Panc1 (cell line): ENCODE measurements around the gene EMILIN3.

Experiments
- SIN3A ChIP-seq: IDR thresholded peaks from 2 replicates; pipeline ENCODE4 v1.6.1; 2012; ENCODE audit warnings: low read depth, mild to moderate bottlenecking, low read length, moderate library complexity, borderline replicate concordance; ENCODE audit not compliant: insufficient read depth
- TF ChIP-seq, protein P1 (sequence below): fragments of 450-650 bp; IDR thresholded peaks from 2 replicates; pipeline ENCODE4 v1.5.1; 2017; ENCODE audit warnings: mild to moderate bottlenecking
- TF ChIP-seq, protein P2 (sequence below), 2 experiments: IDR thresholded peaks; 2 replicates each; pipeline ENCODE4 v1.6.1; 2011 to 2012; ENCODE audit warnings: low read depth in 2 of 2, control low read depth in 1 of 2, low read length in 1 of 2, mild to moderate bottlenecking in 1 of 2, moderate library complexity in 1 of 2; ENCODE audit not compliant: insufficient read depth in 1 of 2

DNA sequence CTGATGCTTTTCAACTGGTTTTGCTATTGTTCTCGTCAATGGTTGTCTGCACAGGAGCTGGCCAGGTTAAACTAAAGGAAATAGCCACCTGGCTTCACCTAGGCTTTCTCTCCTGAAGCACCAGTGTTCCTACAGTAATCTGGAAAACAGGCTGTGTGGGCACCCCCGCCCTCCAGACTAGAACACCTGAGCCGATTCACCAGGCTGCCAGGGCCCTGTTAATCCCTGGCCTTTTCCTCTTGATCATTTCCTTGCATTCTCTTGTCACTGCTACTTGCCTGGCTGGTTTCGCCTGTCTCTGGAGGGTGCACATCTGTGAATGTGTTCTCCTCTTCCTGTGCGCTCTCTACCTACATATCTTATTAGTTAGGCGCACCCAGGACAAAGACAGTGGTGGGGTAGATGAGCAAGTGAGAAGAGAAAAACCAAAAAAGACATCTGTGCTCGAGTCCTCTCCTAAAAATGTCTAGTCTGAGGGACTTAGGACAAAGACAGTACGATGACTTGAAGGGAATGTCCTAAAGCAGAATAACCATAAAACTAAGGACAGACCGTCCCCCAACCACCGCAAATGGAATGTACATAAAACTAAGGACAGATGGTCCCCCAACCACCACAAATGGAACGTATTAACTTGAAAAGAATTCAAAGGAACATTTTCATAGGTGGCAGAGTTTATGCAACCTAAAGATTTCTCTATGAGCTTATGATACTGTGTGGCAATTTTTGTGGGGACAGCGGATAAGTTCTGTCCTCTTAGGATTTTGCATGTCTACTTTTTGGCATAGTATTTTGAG is 45.9 kb upstream of the EMILIN3 start:
- no peak for TF ChIP-seq SIN3A
- TF ChIP-seq, protein P1, sequence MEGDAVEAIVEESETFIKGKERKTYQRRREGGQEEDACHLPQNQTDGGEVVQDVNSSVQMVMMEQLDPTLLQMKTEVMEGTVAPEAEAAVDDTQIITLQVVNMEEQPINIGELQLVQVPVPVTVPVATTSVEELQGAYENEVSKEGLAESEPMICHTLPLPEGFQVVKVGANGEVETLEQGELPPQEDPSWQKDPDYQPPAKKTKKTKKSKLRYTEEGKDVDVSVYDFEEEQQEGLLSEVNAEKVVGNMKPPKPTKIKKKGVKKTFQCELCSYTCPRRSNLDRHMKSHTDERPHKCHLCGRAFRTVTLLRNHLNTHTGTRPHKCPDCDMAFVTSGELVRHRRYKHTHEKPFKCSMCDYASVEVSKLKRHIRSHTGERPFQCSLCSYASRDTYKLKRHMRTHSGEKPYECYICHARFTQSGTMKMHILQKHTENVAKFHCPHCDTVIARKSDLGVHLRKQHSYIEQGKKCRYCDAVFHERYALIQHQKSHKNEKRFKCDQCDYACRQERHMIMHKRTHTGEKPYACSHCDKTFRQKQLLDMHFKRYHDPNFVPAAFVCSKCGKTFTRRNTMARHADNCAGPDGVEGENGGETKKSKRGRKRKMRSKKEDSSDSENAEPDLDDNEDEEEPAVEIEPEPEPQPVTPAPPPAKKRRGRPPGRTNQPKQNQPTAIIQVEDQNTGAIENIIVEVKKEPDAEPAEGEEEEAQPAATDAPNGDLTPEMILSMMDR = no peak
- TF ChIP-seq, protein P2, sequence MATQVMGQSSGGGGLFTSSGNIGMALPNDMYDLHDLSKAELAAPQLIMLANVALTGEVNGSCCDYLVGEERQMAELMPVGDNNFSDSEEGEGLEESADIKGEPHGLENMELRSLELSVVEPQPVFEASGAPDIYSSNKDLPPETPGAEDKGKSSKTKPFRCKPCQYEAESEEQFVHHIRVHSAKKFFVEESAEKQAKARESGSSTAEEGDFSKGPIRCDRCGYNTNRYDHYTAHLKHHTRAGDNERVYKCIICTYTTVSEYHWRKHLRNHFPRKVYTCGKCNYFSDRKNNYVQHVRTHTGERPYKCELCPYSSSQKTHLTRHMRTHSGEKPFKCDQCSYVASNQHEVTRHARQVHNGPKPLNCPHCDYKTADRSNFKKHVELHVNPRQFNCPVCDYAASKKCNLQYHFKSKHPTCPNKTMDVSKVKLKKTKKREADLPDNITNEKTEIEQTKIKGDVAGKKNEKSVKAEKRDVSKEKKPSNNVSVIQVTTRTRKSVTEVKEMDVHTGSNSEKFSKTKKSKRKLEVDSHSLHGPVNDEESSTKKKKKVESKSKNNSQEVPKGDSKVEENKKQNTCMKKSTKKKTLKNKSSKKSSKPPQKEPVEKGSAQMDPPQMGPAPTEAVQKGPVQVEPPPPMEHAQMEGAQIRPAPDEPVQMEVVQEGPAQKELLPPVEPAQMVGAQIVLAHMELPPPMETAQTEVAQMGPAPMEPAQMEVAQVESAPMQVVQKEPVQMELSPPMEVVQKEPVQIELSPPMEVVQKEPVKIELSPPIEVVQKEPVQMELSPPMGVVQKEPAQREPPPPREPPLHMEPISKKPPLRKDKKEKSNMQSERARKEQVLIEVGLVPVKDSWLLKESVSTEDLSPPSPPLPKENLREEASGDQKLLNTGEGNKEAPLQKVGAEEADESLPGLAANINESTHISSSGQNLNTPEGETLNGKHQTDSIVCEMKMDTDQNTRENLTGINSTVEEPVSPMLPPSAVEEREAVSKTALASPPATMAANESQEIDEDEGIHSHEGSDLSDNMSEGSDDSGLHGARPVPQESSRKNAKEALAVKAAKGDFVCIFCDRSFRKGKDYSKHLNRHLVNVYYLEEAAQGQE (IDR thresholded peaks at IDR 0.05; ENCODE audit: insufficient read depth in 1 of 2, low read depth in 2 of 2, low read length in 1 of 2) = no peak
